ENCODE results near the gene SCN8A.
"Not testable (repeated sequence)": the region's sequence is repeated elsewhere in the genome, so short reads cannot be mapped to it uniquely, and the experiment has no call there.

The SCN8A gene

GRCh38 chr12:51626115-51626514, 35.1 kb downstream of the SCN8A start:
- DNase-seq = no peak

GRCh38 chr12:51626629-51627028, 35.6 kb downstream of the SCN8A start:
- no peak for DNase-seq

GRCh38 chr12:51630256-51630880, 39.3 kb downstream of the SCN8A start:
- no peak for DNase-seq

GRCh38 chr12:51630986-51631385, 40.0 kb downstream of the SCN8A start:
- no peak for DNase-seq

- no peak for DNase-seq
Observed at GRCh38 chr12:51631591-51631990, 40.6 kb downstream of the SCN8A start.

GRCh38 chr12:51632623-51633022, 41.6 kb downstream of the SCN8A start:
- DNase-seq = no peak

GRCh38 chr12:51635346-51635745, 44.3 kb downstream of the SCN8A start:
- DNase-seq = no peak

GRCh38 chr12:51636581-51636980, 45.5 kb downstream of the SCN8A start:
- DNase-seq = no peak

GRCh38 chr12:51636986-51637385, 46.0 kb downstream of the SCN8A start:
- no peak for DNase-seq

GRCh38 chr12:51639361-51639760, 48.3 kb downstream of the SCN8A start:
- DNase-seq = no peak

- DNase-seq = no peak
Observed at GRCh38 chr12:51642286-51642685, 51.3 kb downstream of the SCN8A start.

GRCh38 chr12:51643951-51644350, 52.9 kb downstream of the SCN8A start:
- DNase-seq = no peak

- DNase-seq = not testable (repeated sequence)
Observed at GRCh38 chr12:51644691-51645090, 53.7 kb downstream of the SCN8A start.

- DNase-seq = no peak
Observed at GRCh38 chr12:51645961-51646360, 54.9 kb downstream of the SCN8A start.

- DNase-seq = no peak
Observed at GRCh38 chr12:51647647-51648046, 56.6 kb downstream of the SCN8A start.

- DNase-seq = no peak
Observed at GRCh38 chr12:51653431-51653830, 62.4 kb downstream of the SCN8A start.

GRCh38 chr12:51661199-51661598, 70.2 kb downstream of the SCN8A start:
- no peak for DNase-seq

- DNase-seq = no peak
Observed at GRCh38 chr12:51661836-51662235, 70.8 kb downstream of the SCN8A start.

GRCh38 chr12:51662728-51663154, 71.7 kb downstream of the SCN8A start:
- DNase-seq = no peak

GRCh38 chr12:51663390-51663789, 72.4 kb downstream of the SCN8A start:
- DNase-seq = no peak

- no peak for DNase-seq
Observed at GRCh38 chr12:51666696-51667095, 75.7 kb downstream of the SCN8A start.

- DNase-seq = no peak
Observed at GRCh38 chr12:51667269-51667668, 76.2 kb downstream of the SCN8A start.

- DNase-seq = no peak
Observed at GRCh38 chr12:51669271-51669670, 78.2 kb downstream of the SCN8A start.

GRCh38 chr12:51669996-51670395, 79.0 kb downstream of the SCN8A start:
- DNase-seq = no peak

- DNase-seq = no peak
Observed at GRCh38 chr12:51672334-51672733, 81.3 kb downstream of the SCN8A start.
